Measurements from ENCODE around the gene GRM7.

Gene GRM7

DNA sequence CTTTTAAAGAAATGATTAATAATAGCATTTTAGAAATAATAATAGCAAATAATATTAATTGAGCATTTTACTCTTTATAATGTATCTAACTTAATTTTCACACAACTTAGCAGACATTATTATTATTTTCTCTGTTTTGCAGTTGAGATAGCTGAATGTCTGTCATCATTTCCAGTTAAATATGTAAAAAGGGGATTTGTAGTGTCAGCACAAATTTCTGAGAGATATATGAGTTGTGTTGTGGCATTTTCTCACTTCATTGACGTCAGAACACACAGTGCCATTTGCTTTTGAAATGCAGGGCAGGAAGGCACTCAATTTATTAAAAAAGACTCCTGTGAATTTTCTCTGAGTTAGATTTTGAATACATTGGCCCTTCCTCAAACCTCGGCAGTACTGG lies 111.0 kb downstream of the GRM7 start:
- no peak for DNase-seq (ENCODE audit: low read depth)

DNA sequence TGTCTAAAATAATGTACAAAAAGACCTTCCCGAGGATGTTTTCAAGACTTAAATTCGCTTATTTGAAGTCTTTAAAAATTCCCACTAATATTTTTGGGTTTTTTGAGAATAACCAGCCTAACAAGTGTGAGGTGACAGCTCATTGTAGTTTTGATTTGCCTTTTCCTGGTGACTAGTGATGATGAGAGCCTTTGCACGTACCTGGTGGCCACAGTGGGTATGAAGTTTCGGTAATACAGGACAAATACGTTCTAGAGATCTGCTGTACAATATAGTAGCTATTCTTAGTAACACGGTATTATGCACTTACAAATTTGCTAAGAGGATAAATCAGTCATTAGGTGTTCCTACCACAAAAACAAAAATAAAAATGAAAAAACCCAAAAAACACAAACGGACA lies 124.9 kb downstream of the GRM7 start:
- no peak for DNase-seq (ENCODE audit: low read depth)

DNA sequence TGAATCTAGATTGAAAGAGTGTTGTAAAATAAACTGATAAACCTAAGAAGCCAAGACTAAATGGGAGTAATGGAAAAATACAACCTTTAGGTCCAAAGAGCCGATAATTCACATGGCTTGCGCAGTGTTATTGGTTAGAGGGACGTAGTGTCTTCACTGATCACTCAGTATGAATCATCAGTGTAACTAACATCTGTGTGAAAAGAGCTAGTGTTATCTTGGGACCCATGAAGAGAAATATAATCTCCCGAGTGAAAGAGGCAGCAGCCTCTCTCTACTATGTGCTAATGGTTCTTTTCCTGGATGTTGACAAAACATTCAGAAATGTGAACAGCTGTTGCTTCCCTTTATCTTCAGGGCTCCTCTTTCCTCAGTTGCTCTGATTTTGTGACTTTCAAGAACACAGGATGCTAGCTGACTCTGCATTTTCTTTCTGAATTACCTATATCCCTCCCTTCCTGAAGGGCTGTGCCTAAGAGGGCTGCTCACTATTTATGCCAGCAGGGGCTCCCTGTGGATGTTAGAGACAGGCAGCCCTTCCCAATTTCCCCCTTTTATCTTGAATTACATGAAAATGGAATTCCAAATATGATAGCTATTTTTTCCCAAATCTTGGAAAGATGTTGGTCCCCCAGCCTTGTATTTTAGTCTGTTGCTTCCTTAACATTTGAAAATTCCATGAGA lies 128.8 kb downstream of the GRM7 start:
- no peak for DNase-seq (ENCODE audit: low read depth)

DNA sequence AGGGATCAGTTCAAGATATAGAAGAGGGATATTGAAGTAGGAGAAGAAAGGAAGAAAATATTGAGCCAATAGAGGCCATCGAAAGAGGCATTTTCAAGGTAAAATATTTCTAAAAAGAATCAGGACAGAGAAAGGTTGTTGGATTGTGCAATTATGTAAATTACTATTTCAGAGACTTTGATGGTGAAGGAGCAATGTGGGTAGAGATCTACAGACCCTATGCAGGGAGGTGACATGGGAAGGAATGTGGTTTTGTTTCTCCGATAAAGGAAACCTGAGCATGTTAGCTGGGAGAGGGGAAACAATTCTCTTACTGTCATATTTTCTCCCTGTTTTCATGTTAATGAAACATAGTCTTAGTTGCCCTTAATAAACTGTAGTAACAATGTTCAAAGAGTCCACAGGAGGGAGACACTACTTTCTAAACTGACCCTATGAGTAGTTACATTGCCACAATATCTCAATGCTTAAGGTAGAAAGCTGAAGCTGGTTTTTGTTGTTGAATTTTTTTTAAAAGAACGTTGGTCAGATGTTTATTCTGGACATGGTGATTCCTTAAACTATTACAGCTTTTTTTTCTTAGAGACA lies 133.3 kb downstream of the GRM7 start:
- no peak for DNase-seq (ENCODE audit: low read depth)

DNA sequence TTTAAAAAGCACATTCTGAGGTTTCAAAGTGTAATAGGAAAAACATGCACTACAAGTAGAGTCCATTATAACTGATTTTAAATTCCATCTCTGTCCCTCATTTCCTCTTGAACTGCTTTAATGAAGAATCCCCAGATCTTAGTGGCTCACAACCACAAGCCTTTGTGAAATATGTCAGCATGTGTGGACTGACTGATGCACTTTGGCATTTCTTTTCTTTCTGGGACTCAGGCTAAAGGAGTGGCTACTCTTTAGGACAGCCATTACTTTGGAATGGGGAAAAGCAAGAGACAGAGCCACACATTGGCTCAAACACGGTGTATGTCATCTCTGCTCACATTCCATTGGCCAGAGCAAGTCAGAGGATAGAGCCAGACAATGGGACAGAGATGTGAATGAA lies 139.6 kb downstream of the GRM7 start:
- no peak for DNase-seq (ENCODE audit: low read depth)

DNA sequence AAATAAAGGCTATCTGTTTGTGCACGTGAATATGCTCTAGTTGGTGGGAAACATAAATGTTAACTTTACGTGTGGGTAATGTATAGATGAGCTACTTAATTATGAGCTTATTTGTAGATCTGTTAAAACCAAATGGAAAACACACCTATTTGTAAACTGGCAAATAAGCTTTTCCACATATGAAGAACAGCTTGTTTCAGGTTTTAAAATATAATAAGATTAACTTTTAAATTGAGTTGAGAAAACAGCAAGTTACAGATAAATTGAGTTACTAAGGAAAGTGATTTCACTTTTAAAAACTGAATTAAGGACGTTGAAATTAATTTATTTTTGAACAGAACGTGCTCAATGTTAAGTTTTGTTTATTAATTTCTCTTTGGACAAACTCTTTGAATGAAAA lies 140.5 kb downstream of the GRM7 start:
- DNase-seq (ENCODE audit: low read depth), result no peak

DNA sequence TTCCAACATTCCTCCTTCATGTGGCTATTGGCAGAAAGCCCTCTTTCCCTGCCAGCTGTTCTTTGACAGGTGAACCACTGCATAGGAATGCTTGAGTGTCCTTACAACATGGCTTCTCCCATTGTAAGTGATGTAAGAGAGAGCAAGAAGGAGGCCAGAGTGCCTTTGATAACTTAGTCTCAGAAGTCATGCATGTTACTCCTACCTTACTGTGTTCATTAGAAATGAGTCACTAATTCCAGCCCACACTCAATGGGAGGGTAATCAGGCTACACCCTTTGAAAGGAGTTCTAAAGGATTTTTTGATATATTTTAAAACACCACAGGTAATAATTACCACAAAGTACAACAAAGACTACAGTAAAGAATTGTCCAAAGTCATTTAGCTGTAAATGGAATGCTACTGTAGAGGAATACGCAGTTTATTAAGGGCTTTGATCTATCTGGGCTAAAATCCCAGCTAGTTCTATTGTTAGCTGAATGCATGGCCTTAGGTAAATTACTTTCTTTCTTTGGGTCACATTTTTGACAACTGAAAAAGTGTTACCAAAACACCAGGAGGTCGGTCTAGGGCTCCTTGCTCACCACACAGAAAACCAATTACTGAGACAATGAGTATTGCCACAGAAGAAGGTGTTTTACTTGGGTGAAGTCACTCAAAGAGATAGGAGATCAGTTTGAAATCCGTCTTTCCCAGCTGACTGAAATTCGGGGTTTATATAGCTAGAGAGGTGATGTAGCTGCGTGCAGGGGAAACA lies 154.9 kb downstream of the GRM7 start:
- no peak for DNase-seq (ENCODE audit: low read depth)

DNA sequence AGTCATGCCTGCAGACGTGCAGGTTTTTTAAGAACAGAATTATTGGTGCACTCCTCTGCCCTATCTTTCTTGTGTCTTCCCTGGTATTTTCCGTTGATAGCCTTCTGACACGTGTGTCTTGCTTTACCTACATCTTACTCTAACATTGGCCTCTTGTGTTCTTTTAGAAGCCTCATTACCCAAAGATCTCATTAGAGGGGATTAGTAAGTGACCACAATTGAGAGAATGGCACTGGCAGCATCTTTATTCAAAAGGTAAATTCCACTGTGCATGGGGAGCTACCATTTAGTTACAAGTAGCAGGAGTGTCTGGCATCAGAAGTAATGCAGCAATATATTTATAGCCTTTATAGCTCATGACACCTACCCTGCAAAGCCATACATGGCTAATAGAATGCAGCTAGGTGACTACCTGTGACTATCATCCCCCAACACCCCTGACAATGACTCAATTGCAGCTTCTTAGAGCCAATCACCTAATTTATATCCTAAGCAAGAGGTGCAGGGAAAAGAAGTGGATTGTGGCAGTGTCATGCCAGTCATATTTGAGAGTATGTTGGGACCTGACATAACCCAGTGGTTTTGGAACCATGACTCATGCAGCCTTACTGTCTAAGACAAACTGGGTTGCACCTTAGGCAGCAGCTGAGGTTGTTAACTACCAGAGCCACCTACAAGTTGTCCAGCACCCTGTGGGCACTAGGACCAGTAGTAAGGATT lies 164.8 kb downstream of the GRM7 start:
- DNase-seq (ENCODE audit: low read depth), result no peak

DNA sequence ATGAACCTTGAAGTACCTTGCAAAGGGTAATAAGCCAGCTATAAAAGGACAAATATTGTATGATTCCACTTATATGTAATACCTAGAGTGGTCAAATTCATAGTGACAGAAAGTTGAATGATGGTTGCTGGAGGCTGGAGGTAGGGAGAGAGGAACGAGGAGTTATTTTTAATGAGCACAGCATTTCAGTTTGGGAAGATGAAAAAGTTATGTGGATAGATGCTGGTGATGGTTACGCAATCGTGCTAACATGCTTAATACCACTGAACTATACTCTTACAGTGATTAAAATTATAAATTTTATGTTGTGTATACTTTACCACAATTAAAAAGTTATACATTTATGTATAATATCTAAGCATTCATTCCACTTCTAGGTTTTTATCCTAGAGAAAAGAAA lies 168.6 kb downstream of the GRM7 start:
- DNase-seq (ENCODE audit: low read depth), result no peak

DNA sequence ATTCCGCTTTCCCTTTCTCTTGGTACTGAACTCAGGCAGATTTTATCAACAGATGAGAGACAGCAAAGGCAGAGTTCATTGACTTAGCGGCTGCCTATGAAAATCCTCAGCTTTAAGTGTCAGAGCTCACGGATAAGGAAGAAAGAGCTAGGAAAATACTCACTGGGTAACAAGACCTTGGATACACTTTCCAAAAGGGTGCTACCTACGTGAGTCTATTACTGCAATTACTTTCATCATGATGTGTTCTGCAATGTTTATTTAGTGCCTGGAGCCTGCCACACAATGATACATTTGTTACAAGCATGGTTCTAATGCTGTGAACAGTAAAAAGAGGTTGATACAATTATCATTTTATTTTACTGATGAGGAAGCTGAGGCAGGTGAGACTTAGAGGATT lies 177.5 kb downstream of the GRM7 start:
- DNase-seq (ENCODE audit: low read depth), result no peak

DNA sequence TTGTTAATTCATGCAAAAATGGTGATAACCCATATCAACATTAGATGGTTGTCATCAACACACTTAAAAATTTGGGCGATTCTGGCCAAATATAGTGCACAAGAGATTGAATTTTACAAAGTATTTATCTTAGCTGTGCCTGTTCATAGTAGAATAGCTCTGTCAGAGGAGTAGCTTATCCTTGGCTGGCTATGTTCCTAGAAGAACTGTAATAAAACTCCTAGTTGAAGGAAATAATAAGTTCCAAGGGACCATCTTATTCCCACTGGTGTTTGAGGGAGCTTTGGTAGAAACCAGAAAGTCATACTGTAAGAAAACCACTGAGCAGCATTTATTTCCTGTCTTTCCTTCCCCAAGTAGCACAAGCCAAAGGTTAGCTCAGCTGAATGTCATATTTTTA lies 201.8 kb downstream of the GRM7 start:
- no peak for DNase-seq (ENCODE audit: low read depth)

DNA sequence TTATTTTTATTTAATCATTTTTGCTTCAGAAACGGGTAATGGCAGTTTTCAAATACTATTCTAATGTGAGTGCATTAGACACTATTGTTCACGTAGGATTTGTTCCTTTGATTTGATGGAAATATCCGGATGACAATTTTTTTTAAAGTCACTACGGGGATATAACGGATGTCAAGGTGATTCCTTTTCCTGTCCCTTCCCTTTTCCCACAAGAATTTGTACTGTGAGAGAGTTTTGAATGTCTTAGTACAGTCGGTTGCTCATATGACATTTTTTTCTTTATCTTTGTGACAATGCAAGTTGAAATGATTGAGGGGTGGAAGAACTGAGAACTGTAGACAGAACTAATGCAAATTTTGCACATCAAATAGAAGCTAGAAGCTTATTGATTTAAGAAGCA lies 209.5 kb downstream of the GRM7 start:
- no peak for DNase-seq (ENCODE audit: low read depth)

DNA sequence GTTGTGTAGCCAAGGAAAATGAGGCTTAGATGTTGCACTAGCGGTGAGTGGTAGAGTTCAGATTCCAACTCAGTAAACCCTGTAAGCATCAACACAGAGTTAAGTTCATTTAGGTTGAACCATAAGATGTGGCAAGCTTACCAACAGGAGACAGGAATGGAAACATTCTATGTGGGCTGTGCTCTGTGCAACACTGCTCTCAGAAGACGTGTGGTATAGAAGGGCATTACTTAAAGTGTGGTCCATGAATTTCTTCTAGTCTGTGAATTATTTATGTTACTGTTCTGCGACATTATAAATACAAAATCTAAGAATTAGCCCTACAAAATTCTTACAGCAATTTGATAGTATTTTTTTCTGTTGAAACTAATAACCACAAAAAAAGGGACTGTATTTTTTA lies 213.3 kb downstream of the GRM7 start:
- no peak for DNase-seq (ENCODE audit: low read depth)

DNA sequence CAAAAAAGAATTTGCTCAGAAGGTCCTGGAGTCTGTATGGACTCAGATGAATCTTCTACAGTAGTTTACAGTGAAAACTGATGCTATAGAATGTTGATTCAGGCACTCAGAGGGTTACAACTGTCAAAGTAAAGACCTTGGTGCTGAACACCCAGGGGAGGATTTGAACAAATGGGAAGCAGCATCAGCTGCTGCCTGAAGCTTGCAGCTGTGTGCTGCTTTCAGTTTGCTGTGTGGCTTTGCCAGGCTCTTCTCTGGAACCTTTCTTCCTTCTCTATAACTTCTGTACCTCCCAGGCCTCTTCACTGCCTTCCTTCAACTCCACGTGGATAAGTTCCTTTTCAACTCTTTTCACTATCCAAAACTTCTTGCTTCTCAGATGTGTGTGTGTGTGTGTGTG lies 214.2 kb downstream of the GRM7 start:
- no peak for DNase-seq (ENCODE audit: low read depth)

DNA sequence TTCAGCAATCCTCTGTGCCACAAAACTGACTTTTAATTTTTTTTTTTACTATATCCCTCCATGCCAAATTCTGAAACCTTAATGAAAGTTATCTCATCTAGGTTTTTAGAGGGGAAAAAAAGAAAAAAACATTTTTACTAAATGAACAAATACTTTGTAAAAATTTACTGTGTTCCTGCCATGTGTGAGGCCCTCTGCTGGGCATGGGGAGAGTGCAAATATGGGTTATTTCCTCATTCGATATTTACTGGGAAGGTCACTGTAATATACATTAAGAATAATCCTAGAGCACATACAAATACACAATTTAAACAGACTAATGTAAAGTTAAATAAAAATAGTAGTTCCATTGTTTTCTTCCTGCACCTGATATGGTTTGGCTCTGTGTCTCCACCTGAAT lies 215.0 kb downstream of the GRM7 start:
- no peak for DNase-seq (ENCODE audit: low read depth)

DNA sequence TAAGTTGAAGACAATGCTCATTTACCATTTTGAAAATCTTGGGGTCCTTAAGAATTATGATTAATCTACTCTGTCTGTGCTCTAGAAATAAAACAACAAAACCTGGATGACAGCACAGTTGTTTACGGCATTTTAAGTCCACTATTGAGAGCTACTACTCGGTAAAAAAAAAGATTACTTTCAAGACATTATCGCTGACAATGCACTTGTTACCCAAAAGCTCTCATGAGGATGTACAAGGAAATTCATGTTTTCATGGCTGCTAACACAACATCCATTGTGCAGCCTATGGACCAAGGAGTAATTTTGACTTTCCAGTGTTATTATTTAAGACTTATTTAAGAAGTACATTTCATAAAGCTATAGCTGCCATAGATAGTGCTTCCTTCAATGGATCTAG lies 221.3 kb downstream of the GRM7 start:
- DNase-seq (ENCODE audit: low read depth), result no peak

DNA sequence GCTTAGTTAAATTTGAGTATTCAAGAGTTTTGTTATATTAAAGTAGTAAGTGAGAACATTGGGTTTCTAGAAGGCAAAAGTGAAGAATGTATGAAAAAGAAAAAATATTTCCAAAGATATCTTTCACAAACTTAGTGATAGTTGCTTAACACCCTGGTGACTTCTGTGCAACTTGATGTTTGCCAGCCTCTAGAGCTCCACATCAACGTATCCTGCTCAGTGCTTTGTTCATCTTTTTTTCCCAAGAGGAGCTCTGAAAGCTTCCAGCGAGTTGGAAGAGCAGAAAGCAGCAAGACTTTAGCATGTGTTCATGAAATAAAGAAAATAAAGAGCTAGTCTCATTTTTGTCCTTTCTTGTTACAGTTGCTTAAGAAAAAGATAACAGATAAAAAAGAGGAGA lies 225.5 kb downstream of the GRM7 start:
- DNase-seq (ENCODE audit: low read depth), result no peak

DNA sequence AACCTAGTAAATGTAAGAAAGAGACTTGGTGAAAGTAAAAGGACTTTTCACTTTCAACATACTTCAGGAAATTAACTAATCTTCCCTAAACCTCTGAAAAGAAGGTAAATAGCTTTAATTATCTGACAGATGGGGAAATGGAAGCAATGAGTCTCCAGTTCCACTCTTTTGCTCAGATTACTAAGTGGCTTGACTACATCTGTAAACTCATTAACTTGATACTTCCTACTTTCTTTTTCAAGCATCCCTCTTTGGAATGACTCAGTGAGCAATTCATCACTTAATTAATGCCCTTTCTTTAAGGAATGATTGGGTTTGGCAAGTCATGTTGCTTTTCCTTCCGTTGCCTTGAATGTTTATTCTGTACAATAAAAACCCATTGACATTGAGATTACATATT lies 234.2 kb downstream of the GRM7 start:
- DNase-seq (ENCODE audit: low read depth), result no peak

DNA sequence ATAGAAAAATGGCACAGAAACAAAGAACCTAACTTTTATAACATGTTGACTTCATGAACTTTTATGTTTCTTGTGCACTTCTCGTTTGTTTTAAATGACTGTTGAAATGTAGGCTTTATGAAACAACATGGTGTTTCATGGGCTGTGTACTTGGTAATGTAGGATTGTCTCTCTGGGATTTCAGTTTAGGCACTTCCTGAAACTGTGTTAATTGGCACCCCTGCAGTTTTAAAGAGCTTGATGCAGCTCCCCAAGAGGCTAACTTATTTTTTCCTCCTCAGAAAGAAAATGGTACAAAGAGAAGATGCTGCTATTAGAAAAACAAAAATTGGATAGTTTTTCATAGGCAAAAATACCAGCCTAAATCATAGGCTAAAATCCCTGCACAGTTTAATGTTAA lies 239.2 kb downstream of the GRM7 start:
- no peak for DNase-seq (ENCODE audit: low read depth)

DNA sequence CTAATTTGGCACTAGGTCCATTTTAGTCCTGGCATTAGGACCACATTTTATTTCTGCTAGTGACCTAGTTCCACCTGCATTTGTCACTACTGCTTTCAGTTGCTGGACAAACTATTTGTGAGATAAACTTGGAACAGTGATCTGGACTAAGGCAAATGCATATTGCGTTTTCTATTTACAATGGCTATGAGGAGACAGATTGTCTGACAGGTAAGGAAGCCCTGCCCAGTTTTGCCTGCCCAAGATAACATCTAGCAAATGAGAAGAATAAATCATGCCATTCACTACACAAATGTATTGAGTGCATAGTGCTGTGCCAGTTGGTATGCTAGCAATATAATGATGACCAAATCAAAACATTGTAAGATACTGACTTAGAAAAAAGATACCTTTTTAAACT lies 245.7 kb downstream of the GRM7 start:
- no peak for DNase-seq (ENCODE audit: low read depth)

DNA sequence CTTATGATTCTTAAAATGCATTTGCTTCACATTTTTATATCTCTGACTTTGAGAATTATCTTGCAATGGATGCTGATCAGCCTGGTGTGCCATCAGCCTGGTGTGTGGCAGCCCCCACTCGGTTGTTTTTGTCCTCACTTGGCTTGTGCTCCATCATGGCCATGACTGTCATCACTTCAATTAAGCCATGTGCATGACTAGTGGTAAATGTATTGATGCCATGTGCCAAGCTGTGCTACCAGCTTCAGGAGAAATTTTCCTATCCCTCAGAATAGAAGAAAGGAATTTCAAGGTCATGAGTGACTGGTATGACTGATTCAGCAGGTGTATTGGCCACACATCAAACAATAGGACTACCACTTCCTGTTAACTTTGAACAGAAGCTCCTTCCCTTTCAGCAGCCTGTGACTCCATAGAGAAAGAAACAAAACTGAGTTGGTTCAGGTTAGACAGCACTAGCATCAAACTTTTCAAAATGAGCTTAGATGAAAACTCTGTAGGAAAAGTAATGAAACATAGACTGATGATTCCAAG lies 251.7 kb downstream of the GRM7 start:
- DNase-seq (ENCODE audit: low read depth), result no peak

DNA sequence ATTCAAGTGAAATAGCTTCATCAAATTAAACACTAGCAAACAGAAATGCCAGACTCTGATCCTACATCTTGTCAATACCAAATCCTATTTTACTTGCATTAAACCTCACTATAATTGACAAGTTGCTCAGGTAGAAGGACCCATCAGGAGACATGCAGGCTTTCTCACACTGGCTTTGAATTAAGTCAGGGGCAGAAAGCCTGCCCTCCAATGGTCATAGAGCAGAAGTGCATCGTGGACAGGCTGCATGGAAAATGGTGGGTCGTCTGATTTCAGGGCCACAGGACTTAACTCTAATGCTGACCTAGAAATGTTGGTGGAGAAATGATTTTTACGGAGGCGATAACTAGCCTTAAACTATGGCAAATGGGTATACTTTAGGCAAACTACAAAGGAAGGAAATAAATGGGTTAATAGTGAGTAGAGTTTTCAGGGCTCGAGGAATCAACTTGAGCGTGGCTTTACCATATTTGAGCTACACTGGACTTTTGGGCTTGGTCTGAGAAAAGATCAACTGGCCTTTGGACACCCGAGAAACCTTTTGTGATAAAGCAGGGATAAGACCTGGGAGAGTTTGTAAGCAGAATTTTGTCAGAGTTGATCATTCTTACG lies 283.9 kb downstream of the GRM7 start:
- no peak for DNase-seq (ENCODE audit: low read depth)
